Measurements from ENCODE around the gene COL1A1.

Gene COL1A1

GRCh38 chr17:50170662-50171370 is 30.6 kb downstream of the COL1A1 start:
- no peak overlapping the region for H3K27ac ChIP-seq (ENCODE audit: low read depth, low read length, poor library complexity, severe bottlenecking)
- H3K36me3 ChIP-seq (ENCODE audit: insufficient read depth, low read length), result no peaks in the 10 kb centered on the region
- H3K9me2 ChIP-seq (ENCODE audit: low read depth, low read length), result no peaks in the 10 kb centered on the region
- H3K27me3 ChIP-seq (ENCODE audit: insufficient read depth, low read length), result no peaks in the 10 kb centered on the region; the same call in 1 of the 2 replicates
- H3K79me2 ChIP-seq (ENCODE audit: insufficient read depth, low read length), result no peaks in the 10 kb centered on the region
- no peaks in the 10 kb centered on the region for H3F3A ChIP-seq (ENCODE audit: insufficient read depth, low read length)
- TF ChIP-seq CTCF (IDR thresholded peaks at IDR 0.05; ENCODE audit: low read length) (no peak), EZH2 (IDR thresholded peaks at IDR 0.05; ENCODE audit: borderline replicate concordance, low read length) (no peak)
- H3K9me3 ChIP-seq (ENCODE audit: low read length), result no peaks in the 10 kb centered on the region
- H3K4me1 ChIP-seq (ENCODE audit: insufficient read depth, low read length, severe bottlenecking), result peaks cover 8% of the 10 kb centered on the region
- H3K4me3 ChIP-seq (ENCODE audit: low read depth, low read length, poor library complexity, severe bottlenecking), result no peak overlapping the region
- no peak overlapping the region for H3K4me2 ChIP-seq (ENCODE audit: low read length)
- no peak overlapping the region for H2AFZ ChIP-seq (ENCODE audit: low read length)
- no peak overlapping the region for H3K9ac ChIP-seq (ENCODE audit: low read length)
- no peaks in the 10 kb centered on the region for H4K20me1 ChIP-seq (ENCODE audit: insufficient read depth, low read length)

GRCh38 chr17:50169881-50170459 is 31.5 kb downstream of the COL1A1 start:
- Histone ChIP-seq H3K9ac (ENCODE audit: low read length) (no peak overlapping the region), H3K9me3 (ENCODE audit: low read length) (no peaks in the 10 kb centered on the region), H3K79me2 (ENCODE audit: insufficient read depth, low read length) (no peaks in the 10 kb centered on the region), H3K27me3 (ENCODE audit: insufficient read depth, low read length) (no peaks in the 10 kb centered on the region; the same call in 1 of the 2 replicates), H4K20me1 (ENCODE audit: insufficient read depth, low read length) (no peaks in the 10 kb centered on the region), H3K36me3 (ENCODE audit: insufficient read depth, low read length) (no peaks in the 10 kb centered on the region), H3K4me3 (ENCODE audit: low read depth, low read length, poor library complexity, severe bottlenecking) (no peak overlapping the region), H2AFZ (ENCODE audit: low read length) (no peak overlapping the region), H3K4me1 (ENCODE audit: insufficient read depth, low read length, severe bottlenecking) (peaks cover 8% of the 10 kb centered on the region), H3F3A (ENCODE audit: insufficient read depth, low read length) (no peaks in the 10 kb centered on the region), H3K4me2 (ENCODE audit: low read length) (no peak overlapping the region), H3K27ac (ENCODE audit: low read depth, low read length, poor library complexity, severe bottlenecking) (no peak overlapping the region), H3K9me2 (ENCODE audit: low read depth, low read length) (no peaks in the 10 kb centered on the region)
- no peak for TF ChIP-seq EZH2 (IDR thresholded peaks at IDR 0.05; ENCODE audit: borderline replicate concordance, low read length)
- TF ChIP-seq CTCF (IDR thresholded peaks at IDR 0.05; ENCODE audit: low read length), result no peak

DNA sequence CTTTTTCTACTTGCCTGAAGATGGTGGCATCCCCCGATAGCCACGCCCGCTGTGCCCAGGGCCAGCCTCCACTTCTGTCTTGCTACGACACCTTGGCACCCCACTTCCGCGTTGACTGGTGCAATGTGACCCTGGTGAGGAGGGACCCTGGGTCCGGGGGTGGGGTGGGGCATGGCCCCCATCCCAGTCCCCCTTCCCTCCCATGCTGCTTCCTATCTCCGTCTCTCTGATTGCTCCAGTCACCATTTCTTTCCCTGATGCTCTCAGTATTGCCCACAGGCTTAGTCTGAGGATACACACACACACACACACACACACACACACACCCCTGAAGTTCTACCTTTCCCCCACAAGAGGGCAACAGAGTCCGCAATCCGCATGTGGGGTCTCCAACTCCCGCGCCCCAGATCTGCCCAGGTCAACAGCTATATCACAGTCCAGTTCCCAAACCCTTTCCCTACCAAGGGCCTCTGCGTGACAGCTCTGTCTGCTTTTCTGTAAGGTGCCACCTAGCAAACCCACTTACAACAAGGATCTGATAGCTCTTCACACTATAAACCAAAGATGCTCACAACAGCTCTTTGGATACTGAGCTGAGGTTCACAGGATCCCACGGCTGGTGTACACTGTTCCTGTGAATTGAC is 32.2 kb downstream of the COL1A1 start:
- Histone ChIP-seq H4K20me1 (ENCODE audit: insufficient read depth, low read length) (no peaks in the 10 kb centered on the region), H3K4me2 (ENCODE audit: low read length) (peak overlapping the region; percentile 61), H3F3A (ENCODE audit: insufficient read depth, low read length) (no peaks in the 10 kb centered on the region), H3K9me2 (ENCODE audit: low read depth, low read length) (no peaks in the 10 kb centered on the region), H3K4me1 (ENCODE audit: insufficient read depth, low read length, severe bottlenecking) (peaks cover 8% of the 10 kb centered on the region), H3K79me2 (ENCODE audit: insufficient read depth, low read length) (no peaks in the 10 kb centered on the region), H3K36me3 (ENCODE audit: insufficient read depth, low read length) (no peaks in the 10 kb centered on the region), H3K27me3 (ENCODE audit: insufficient read depth, low read length) (no peaks in the 10 kb centered on the region), H3K9ac (ENCODE audit: low read length) (peak overlapping the region; percentile 18; the same call in 1 of the 2 replicates), H3K9me3 (ENCODE audit: low read length) (no peaks in the 10 kb centered on the region), H3K4me3 (ENCODE audit: low read depth, low read length, poor library complexity, severe bottlenecking) (peak overlapping the region; percentile 44), H3K27ac (ENCODE audit: low read depth, low read length, poor library complexity, severe bottlenecking) (no peak overlapping the region), H2AFZ (ENCODE audit: low read length) (no peak overlapping the region)
- no peak for TF ChIP-seq EZH2 (IDR thresholded peaks at IDR 0.05; ENCODE audit: borderline replicate concordance, low read length)
- peak; percentile 86 for TF ChIP-seq CTCF (IDR thresholded peaks at IDR 0.05; ENCODE audit: low read length)

Data from OCI-LY1 (cell line).